Measurements from ENCODE around the gene PCDHB16.

PCDHB16 gene

DNA sequence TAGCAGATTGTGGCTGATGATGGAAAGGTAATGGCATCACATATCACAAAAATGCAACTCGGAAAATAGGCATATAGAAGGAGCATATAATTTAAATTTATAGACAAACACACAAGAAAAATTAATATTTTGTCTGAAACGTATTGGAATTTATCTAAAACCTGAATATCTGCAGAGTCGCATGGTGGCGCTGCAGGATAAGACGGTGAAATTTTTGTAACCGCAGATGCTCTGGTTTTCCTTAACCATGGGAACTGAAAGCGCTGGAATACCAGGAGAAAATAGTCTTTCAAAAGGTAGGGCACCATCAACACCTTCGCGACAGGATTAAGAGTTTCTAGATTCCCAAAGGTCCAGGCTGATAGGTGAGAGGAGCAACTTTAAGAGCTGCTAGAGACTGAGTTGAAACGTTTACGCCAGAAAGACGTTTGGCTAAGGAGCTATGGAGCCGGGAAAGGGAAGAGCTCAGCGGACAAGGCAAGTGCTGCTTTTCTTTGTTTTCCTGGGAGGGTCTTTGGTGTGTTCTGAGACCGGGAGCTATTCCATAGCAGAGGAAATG, 52.0 kb downstream of the PCDHB16 start:
- no peak for DNase-seq (ENCODE audit: low read depth in 2 of 2)
